GM12892 (cell line): ENCODE measurements around the gene ZNF638.

Source experiments
- POLR2AphosphoS5 ChIP-seq: IDR thresholded peaks from 2 replicates; pipeline ENCODE4 v1.6.1; 2011; ENCODE audit warnings: low read depth, low read length, control low read depth
- TAF1 ChIP-seq: IDR thresholded peaks from 2 replicates; pipeline ENCODE4 v1.6.1; 2011; ENCODE audit warnings: low read depth, mild to moderate bottlenecking, control low read depth, low read length, borderline replicate concordance

DNA sequence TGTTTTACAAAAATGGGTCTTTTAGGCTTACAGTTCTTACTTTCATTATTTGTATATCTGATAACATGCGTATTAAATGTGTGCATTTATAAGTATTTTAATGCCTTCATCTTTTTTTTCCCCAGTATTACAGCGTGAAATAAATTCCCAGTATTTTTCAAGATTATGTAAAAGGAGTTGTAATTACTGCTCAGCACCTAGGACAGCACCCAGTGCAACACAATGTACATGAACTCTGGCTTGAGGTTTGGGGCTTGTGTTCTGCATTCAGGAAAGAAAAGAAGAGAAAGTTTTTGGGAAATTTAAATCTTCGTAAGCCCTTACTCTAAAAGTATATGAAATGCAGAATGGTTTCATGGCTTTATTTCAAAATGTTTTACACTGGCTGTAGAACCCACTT is 16.7 kb downstream of the ZNF638 start:
- TF ChIP-seq POLR2AphosphoS5 (no peak), TAF1 (no peak)
